ENCODE results near the gene CCL21. TPM values are rescaled to one million over a fixed set of nuclear protein-coding genes. Genes with fewer than 3 reads are reported as not detected.
"Not testable (repeated sequence)": the region's sequence is repeated elsewhere in the genome, so short reads cannot be mapped to it uniquely, and the experiment has no call there.

The CCL21 gene
- total RNA-seq, 1 experiment from 2014 or later, result not detected

DNA sequence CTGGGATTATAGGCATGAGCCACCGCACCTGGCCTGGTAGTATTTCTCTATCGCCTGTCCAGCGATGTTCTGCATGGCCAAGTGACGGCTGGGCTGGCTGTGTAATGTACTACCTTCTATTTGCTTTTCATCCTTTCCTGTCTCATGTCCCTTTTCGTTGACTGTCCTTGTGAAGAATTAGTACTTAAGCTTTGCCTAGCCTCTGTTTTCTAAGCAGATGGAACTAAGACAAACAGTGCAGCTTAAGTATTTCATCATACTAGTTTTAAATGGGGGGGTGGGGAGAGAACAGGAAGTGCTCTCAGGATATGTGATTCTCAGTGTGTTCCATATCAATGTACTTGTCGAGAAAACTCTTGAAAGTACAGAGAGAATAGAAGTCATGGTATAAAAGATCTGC lies 31.7 kb upstream of the CCL21 start:
- Histone ChIP-seq H3K9me3 (no peaks in the 10 kb centered on the region), H3K36me3 (ENCODE audit: control insufficient read depth, insufficient read depth, low read length) (no peaks in the 10 kb centered on the region), H3K27me3 (replicated peaks; ENCODE audit: control insufficient read depth, insufficient read depth, low read length) (no peaks in the 10 kb centered on the region), H3K4me3 (ENCODE audit: low read depth, low read length) (no peak overlapping the region), H3K4me1 (no peaks in the 10 kb centered on the region)
- H3K4me3 Mint-ChIP-seq (ENCODE audit: unreplicated experiment), result no peak overlapping the region
- TF ChIP-seq, protein P1, sequence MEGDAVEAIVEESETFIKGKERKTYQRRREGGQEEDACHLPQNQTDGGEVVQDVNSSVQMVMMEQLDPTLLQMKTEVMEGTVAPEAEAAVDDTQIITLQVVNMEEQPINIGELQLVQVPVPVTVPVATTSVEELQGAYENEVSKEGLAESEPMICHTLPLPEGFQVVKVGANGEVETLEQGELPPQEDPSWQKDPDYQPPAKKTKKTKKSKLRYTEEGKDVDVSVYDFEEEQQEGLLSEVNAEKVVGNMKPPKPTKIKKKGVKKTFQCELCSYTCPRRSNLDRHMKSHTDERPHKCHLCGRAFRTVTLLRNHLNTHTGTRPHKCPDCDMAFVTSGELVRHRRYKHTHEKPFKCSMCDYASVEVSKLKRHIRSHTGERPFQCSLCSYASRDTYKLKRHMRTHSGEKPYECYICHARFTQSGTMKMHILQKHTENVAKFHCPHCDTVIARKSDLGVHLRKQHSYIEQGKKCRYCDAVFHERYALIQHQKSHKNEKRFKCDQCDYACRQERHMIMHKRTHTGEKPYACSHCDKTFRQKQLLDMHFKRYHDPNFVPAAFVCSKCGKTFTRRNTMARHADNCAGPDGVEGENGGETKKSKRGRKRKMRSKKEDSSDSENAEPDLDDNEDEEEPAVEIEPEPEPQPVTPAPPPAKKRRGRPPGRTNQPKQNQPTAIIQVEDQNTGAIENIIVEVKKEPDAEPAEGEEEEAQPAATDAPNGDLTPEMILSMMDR (IDR thresholded peaks at IDR 0.05; ENCODE audit: insufficient read depth in 1 of 2, low read depth in 1 of 2, low read length in 1 of 2, severe bottlenecking in 1 of 2, unreplicated experiment in 1 of 2), result no peak
- DNase-seq, result no peak
- no peaks in the 10 kb centered on the region for H3K9me3 Mint-ChIP-seq (ENCODE audit: unreplicated experiment)
- ChIA-PET CTCF (interaction anchor here (0.6 kb wide), 1 partner anchor 1595 kb away, joined by 3 read pairs; no protein-coding TSS in a partner anchor), POLR2A (no interaction called here)
- no peaks in the 10 kb centered on the region for H3K36me3 Mint-ChIP-seq (ENCODE audit: insufficient read depth, unreplicated experiment)
- intact Hi-C loops (cut with micrococcal nuclease; ENCODE audit: unreplicated experiment), result no loop called here
- no TSS peak for BruUV-seq (replicated peaks)
- H3K27me3 Mint-ChIP-seq (ENCODE audit: insufficient read depth, unreplicated experiment), result peaks cover 7% of the 10 kb centered on the region
- no peak overlapping the region for H3K27ac Mint-ChIP-seq (ENCODE audit: unreplicated experiment)
- no peaks in the 10 kb centered on the region for H3K4me1 Mint-ChIP-seq (ENCODE audit: low read depth, unreplicated experiment)

GRCh38 chr9:34740176-34740575 lies 30.2 kb upstream of the CCL21 start:
- BruUV-seq (replicated peaks); H3K4me1 ChIP-seq; CTCF ChIA-PET; H3K9me3 Mint-ChIP-seq (ENCODE audit: unreplicated experiment); DNase-seq; H3K9me3 ChIP-seq; H3K4me3 ChIP-seq (ENCODE audit: low read depth, low read length); H3K27ac Mint-ChIP-seq (ENCODE audit: unreplicated experiment); H3K36me3 ChIP-seq (ENCODE audit: control insufficient read depth, insufficient read depth, low read length); H3K36me3 Mint-ChIP-seq (ENCODE audit: insufficient read depth, unreplicated experiment); intact Hi-C loops (cut with micrococcal nuclease; ENCODE audit: unreplicated experiment); H3K4me3 Mint-ChIP-seq (ENCODE audit: unreplicated experiment); H3K27me3 ChIP-seq (replicated peaks; ENCODE audit: control insufficient read depth, insufficient read depth, low read length); H3K4me1 Mint-ChIP-seq (ENCODE audit: low read depth, unreplicated experiment); POLR2A ChIA-PET: not testable (repeated sequence)
- peaks cover 12% of the 10 kb centered on the region for H3K27me3 Mint-ChIP-seq (ENCODE audit: insufficient read depth, unreplicated experiment)

GRCh38 chr9:34737677-34738260 lies 27.8 kb upstream of the CCL21 start:
- ChIA-PET CTCF (no interaction called here), POLR2A (no interaction called here)
- H3K4me3 ChIP-seq (ENCODE audit: low read depth, low read length), result no peak overlapping the region
- Mint-ChIP-seq H3K9me3 (ENCODE audit: unreplicated experiment) (no peaks in the 10 kb centered on the region), H3K27ac (ENCODE audit: unreplicated experiment) (no peak overlapping the region), H3K4me1 (ENCODE audit: low read depth, unreplicated experiment) (no peaks in the 10 kb centered on the region), H3K36me3 (ENCODE audit: insufficient read depth, unreplicated experiment) (no peaks in the 10 kb centered on the region), H3K4me3 (ENCODE audit: unreplicated experiment) (no peak overlapping the region), H3K27me3 (ENCODE audit: insufficient read depth, unreplicated experiment) (peaks cover 12% of the 10 kb centered on the region)
- BruUV-seq (replicated peaks), result no TSS peak
- no peaks in the 10 kb centered on the region for H3K36me3 ChIP-seq (ENCODE audit: control insufficient read depth, insufficient read depth, low read length)
- no peaks in the 10 kb centered on the region for H3K9me3 ChIP-seq
- DNase-seq, result no peak
- H3K4me1 ChIP-seq, result no peaks in the 10 kb centered on the region
- intact Hi-C loops (cut with micrococcal nuclease; ENCODE audit: unreplicated experiment), result loop anchor here (1.0 kb wide), 1 partner anchor 36 kb away; no protein-coding TSS in a partner anchor
- no peaks in the 10 kb centered on the region for H3K27me3 ChIP-seq (replicated peaks; ENCODE audit: control insufficient read depth, insufficient read depth, low read length)
- TF ChIP-seq, protein P1 (IDR thresholded peaks at IDR 0.05; ENCODE audit: insufficient read depth in 1 of 2, low read depth in 1 of 2, low read length in 1 of 2, severe bottlenecking in 1 of 2, unreplicated experiment in 1 of 2), result no peak

DNA sequence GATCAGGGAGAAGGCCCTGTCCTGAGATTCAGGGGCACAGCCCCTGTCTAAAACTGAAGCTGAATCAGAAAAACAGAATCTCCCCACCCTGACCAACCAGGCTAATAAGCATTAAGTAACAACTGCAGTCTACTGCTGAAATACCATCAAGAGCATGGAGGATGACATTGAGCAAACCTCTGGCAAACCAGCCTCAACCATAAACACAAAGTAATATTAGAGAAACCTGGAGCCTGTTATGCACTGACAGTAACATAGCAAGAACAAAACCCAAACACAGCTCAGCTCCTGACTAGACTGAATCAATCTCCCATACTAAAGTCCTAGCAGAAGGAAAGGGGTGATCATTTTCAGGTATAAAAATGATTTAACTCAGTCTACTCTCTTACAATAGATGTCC lies 24.8 kb upstream of the CCL21 start:
- ChIA-PET POLR2A (no interaction called here), CTCF (no interaction called here)
- Mint-ChIP-seq H3K4me3 (ENCODE audit: unreplicated experiment) (no peak overlapping the region), H3K36me3 (ENCODE audit: insufficient read depth, unreplicated experiment) (no peaks in the 10 kb centered on the region), H3K27me3 (ENCODE audit: insufficient read depth, unreplicated experiment) (peaks cover 19% of the 10 kb centered on the region), H3K9me3 (ENCODE audit: unreplicated experiment) (no peaks in the 10 kb centered on the region), H3K27ac (ENCODE audit: unreplicated experiment) (no peak overlapping the region), H3K4me1 (ENCODE audit: low read depth, unreplicated experiment) (no peaks in the 10 kb centered on the region)
- no peaks in the 10 kb centered on the region for H3K4me1 ChIP-seq
- no peaks in the 10 kb centered on the region; the same call in 1 of the 2 replicates for H3K27me3 ChIP-seq (replicated peaks; ENCODE audit: control insufficient read depth, insufficient read depth, low read length)
- H3K9me3 ChIP-seq, result no peaks in the 10 kb centered on the region
- H3K4me3 ChIP-seq (ENCODE audit: low read depth, low read length), result no peak overlapping the region
- DNase-seq, result no peak
- H3K36me3 ChIP-seq (ENCODE audit: control insufficient read depth, insufficient read depth, low read length), result no peaks in the 10 kb centered on the region
- no TSS peak for BruUV-seq (replicated peaks)
- TF ChIP-seq, protein P1 (IDR thresholded peaks at IDR 0.05; ENCODE audit: insufficient read depth in 1 of 2, low read depth in 1 of 2, low read length in 1 of 2, severe bottlenecking in 1 of 2, unreplicated experiment in 1 of 2), result no peak
- intact Hi-C loops (cut with micrococcal nuclease; ENCODE audit: unreplicated experiment), result no loop called here
